Sigmoid colon (tissue), 4 donors: ENCODE measurements around the gene IRAK1.

Experiments used
- POLR2A ChIP-seq, 2 donors: fragments of 450-650 bp; IDR thresholded peaks; one replicate each; pipeline ENCODE4 v1.6.1; 2016; ENCODE audit warnings: antibody characterized with exemption in 2 of 2, mild to moderate bottlenecking in 2 of 2, moderate library complexity in 2 of 2
- POLR2AphosphoS5 ChIP-seq, 4 donors: sonication (generic); formaldehyde crosslinking; IDR thresholded peaks; one replicate each; pipeline ENCODE4 v1.6.1; 2017; ENCODE audit warnings: antibody characterized with exemption in 4 of 4
- TF ChIP-seq, protein P1 (sequence below), 4 experiments: fragments of 450-650 bp in 3 of 4; fragments of 200-600 bp in 1 of 4; IDR thresholded peaks; one replicate each; pipeline ENCODE4 v1.5.1; 2016 to 2019; ENCODE audit warnings: antibody characterized with exemption in 4 of 4, mild to moderate bottlenecking in 3 of 4, moderate library complexity in 2 of 4

DNA sequence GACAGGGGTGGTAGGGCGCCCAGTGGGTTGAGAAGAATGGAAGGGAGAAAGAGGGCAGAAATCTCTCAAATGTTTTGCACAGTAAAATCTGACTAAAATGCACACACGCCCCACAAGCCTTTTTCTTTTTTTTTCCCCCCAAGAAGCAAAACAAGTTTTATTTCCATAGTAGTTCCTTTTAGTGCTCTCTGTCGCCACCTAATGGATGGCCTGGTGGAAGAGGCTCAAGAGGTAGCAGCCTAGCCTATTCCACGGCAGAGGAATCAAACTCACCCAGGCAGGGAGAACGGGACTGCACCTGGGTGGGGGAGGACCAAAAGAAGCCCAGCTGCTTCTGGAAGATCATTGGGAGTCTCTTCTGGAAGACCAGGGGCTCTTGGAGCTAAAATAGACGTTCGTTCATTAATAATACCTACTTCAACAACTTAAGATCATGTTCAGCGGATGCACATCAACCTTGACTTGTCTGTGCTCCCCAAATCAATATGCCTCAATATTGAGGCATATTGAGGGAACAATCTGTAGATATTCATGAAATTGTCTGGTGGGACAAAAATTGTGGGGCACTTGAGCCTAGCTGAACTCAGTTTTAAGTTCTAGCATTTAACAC lies 31.6 kb upstream of the IRAK1 start:
- TF ChIP-seq POLR2A (IDR thresholded peaks at IDR 0.05) (no peak), POLR2AphosphoS5 (IDR thresholded peaks at IDR 0.05) (no peak)
- TF ChIP-seq, protein P1, sequence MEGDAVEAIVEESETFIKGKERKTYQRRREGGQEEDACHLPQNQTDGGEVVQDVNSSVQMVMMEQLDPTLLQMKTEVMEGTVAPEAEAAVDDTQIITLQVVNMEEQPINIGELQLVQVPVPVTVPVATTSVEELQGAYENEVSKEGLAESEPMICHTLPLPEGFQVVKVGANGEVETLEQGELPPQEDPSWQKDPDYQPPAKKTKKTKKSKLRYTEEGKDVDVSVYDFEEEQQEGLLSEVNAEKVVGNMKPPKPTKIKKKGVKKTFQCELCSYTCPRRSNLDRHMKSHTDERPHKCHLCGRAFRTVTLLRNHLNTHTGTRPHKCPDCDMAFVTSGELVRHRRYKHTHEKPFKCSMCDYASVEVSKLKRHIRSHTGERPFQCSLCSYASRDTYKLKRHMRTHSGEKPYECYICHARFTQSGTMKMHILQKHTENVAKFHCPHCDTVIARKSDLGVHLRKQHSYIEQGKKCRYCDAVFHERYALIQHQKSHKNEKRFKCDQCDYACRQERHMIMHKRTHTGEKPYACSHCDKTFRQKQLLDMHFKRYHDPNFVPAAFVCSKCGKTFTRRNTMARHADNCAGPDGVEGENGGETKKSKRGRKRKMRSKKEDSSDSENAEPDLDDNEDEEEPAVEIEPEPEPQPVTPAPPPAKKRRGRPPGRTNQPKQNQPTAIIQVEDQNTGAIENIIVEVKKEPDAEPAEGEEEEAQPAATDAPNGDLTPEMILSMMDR (IDR thresholded peaks at IDR 0.05): peak; percentile 32 to 48 (median 40)
